T-helper 22 cell (primary cell): ENCODE measurements around the gene AASDHPPT.

Experiments
- DNase-seq: peaks from one replicate; pipeline ENCODE4 v3.0.0-alpha.2; 2020; ENCODE audit warnings: low read depth

The AASDHPPT gene

DNA sequence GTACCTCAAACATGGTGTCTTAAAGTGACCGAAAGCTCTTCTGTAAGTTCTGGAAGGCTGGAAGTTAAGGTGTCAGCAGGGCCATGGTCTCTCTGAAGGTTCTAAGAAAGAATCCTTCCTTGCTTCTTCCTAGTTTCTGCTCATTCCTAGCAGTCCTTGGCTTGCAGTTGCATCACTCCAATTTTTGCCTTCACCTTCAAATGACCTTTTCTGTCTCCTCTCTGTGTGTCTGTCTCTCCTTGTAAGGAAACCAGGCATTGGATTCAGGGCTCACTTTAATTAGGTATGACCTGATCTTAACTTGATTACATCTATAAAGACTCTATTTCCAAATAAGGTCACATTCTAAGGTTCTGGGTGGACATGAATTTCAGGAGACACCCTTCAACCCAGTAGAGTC is 8.7 kb downstream of the AASDHPPT start:
- no peak for DNase-seq

DNA sequence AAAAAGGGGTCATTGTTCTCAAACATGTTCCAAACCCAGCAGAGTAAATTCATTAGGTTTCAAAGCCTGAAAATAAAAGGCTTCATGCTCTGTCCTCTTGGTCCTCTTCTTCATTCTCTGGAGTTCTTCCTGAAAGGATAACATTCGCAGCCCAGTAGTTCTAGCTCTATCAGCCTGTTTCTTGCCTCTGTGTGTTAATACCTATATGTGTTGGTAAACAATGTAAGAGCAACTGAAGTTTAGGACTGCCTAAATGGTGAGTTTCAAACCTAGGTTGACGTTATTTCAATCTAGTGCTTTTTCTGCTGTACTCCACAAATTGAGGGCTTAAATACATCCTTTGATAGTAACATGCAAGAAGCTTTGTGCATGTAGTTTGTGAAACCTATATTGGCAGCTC is 9.4 kb downstream of the AASDHPPT start:
- DNase-seq: no peak

DNA sequence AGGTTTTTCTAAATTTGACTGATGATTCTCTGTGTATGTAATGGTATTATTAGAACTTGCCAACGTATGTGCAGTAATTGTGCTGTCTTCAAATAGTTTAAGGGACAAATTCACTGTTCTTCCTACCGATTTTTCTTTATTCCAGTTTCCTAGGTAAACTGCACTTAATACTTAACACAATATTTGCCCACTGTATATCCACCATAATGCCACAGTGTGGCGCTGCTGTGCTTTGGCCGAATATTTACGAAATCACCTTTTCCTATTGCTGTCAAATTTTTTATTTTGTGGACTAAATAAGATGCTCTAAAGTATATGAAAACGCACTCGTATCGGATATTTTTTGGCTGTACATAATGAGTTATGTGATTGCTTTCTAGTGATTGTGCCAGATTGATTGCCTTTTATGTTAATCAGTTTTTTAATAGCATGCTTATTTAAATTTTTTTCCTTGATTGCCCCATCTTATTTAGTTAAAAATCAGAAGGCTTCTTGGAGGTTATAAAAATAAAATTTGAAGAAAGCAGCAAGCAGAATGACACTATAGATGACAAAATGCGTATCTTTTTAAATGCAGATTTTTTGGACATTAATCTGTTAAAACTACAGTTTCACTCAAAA is 10.5 kb downstream of the AASDHPPT start:
- DNase-seq: no peak

DNA sequence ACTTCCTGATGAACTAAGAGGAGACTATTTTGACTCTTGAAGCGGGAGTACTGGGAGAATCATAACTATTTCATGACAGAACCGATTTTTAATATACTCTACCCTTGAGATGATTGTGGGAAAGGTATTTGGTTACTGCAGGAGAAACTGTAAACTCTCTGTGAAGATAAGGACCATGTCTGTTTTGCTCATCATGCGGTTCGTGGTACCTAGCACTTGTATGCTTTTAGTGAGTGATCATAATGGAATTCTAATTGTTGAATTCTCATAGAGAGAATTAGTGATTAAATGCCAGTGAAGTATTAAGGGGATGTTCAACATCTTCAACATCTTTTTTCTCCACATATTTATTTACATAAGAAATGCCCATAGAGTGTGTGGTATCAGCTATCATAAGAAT is 11.4 kb downstream of the AASDHPPT start:
- DNase-seq: no peak

DNA sequence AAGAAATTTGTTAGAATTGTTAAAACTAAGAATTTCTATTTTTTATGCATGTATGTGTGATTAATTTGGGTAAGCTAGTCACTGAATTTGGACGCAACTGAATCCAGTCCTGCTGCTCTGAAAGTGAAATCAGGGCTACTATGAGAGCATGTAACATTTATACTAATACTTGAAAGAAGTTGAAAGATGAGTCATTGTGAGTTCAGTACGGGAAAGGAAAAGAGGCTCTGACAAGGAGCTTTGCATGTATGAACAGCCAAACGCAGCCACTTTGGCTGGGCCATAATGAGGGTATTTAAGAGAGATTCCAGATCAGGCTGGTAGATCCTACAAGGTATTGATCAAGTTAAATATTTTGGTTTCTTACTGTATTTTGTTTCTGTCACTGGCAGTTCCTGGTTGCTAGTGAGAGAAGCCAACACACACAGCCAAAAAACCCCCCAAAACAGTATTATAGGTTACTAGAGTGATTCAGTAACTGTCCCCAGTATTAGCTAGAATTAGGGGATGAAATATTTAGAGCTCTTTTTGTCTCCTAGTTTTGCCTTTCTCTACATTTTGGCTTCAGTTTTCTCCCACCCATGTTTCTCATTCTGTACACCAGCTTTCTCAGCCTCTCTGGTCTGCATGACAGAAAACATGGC is 14.1 kb downstream of the AASDHPPT start:
- DNase-seq: no peak

DNA sequence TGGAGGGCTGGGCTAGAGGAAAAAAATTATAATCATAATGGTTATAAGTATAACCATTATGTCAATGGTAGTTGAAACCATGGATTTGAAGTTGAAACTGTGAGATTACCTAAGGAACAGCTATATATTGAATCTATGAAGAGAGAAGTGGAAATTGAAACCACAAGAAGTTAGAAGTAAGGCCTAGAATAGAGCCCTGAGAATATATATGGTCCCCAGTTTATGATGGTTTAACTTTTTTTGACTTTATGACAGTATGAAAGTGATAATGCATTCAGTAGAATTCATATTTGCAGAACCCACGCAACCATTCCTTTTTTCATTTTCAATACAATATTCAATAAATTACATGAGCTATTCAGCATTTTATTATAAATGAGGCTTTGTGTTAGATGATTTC is 15.0 kb downstream of the AASDHPPT start:
- DNase-seq: no peak

DNA sequence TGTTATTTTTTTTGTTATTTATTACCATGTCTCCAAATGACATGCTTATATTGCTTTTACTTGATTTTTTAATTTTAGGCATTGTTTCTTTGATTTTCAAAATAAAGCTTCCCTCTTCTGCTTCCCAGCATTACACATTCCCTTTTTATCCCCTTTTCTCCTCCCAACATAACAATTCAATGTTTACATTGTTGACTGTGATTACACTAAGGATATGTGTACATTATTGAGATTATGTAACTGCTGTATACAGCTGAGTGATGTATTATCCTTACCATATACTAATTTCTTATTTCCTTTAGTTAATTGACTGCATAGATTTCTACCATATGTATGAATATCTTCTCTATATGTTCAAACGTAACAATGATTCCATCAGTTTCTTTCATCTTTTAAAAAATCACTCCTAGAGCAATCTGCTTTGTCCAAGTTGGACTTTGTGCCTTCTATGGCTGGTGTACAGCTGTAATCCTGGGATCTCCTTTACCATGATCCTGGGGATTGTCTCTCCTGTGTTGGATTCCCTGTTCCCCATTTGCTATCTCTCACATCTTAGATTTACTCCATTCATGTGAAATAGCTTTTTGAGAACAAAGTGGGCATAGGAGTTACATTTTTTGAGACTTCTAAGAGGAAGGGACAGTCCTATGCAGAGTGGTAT is 21.6 kb downstream of the AASDHPPT start:
- DNase-seq: no peak

DNA sequence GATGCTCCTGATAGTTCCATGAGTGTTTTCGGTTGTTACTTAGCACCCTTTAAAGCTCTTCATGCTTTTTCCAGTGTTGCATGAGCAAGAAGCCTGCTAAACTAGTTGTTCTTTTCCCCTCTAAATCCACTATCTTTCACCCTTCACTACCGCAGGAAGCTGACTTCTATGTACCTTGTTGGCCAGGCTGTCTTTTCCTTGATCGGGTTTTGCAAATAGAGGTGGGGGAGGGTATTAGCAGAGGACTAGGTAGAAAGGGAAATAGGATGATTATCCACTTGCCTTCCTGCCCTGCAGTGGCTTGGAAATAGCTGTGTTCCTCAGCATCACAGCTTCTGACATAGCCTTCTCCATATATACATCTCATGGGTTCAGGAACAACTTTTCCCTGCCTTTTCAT is 23.9 kb downstream of the AASDHPPT start:
- DNase-seq: no peak

DNA sequence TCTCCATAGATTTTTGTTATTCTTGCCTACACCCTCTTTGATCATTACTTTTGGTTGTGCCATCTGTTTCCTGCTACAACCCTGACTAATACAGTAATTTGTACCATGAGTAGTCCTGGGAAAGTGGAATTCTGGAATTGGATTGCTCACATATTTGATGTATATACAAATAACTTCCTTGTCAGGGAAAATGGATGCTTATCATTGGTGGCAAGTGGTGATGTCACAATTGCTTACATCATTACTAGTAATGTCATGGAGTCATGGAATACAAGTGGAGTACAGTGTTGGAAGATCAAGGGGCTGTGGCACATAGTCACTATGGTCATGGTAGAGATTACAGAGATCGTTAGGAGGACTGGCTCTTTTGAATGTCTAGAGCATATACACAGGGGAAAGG is 24.4 kb downstream of the AASDHPPT start:
- no peak for DNase-seq

DNA sequence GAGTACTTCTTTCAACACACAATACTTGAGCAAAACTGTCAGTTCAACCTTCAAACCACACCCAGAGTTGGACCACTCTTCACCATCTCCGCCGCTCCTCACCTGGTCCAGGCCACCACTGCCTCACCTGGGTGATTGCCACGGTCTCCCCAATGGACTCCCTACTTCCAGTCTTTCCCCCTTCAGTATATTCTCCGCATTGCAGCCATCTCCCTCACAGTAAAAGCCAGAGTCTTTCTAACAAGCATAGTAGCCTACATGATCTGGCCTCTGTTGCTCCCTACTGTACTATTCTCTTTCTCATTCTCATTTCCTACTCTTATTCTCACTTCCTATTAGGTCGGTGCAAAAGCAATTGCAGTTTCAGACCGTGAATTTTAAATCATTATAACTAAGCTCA is 28.5 kb downstream of the AASDHPPT start:
- no peak for DNase-seq

DNA sequence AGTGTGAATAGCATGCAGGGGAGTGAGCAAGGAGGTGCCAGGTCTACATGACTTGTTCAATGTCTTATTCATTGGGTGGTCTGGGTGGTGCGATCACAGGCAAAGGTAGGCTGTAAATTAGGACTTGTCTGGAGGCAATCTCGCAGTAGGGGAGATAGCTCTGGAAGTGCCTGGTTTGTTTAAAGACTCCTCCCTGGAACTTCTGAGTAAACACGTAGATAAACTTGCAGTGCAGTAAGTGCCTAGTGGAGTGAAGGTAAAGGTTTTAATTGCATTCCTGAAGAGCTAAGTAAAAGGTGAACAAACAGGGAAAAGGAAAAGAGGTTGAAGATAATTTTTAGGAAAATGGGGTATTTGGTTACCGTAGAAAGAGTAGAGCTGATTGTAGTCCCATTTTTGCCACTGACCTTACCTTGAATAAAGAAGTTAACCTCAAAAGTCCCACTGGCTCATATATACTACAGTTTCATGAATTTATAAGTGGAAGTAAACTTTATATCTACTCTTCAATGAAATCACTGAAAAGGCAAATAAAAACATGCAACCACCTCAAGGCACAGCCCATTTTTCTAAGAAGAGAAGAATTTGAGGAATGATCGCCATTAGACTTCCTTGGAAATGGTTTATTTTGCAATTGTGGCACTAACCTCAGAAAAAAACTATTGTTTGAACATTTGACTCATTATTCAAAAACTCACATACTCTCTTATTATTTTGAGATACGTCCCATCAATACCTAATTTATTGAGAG is 44.3 kb downstream of the AASDHPPT start:
- DNase-seq: no peak

DNA sequence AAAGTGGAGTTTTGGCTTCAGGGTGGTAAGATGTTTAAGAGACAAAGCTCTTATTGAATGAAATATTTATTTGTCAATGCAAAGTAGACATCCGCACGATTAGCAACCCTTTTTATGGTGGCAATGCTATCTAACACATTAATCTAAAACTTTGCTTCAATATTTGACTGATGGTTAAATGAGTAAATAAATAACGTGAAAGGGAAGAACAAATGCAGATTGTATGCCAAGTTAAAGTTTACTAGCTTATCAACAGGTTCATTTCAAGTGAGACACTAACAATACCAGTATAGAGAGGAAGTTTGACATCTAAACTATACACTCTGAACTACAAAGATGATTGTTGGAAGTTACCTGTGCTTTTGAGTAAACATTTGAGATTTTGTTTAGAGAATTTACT is 50.1 kb downstream of the AASDHPPT start:
- DNase-seq: no peak

DNA sequence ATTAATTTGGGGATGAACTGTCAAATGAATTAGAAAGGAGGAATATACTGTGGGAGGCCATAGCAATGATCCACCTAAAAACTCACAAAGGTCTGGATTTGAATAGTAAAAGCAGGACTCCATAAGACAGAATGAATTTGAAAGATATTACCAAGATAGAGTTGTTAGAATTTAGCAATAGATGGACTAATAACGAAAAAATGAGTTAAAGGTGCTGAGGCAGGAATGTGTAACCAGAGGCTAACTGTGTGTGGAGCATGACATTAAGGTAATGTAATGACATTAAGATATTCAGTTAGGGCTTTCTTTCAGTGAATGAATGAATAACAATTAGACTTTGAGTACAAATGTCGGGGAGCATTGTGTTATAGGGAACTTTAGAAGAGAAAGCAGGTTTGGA is 51.3 kb downstream of the AASDHPPT start:
- no peak for DNase-seq

DNA sequence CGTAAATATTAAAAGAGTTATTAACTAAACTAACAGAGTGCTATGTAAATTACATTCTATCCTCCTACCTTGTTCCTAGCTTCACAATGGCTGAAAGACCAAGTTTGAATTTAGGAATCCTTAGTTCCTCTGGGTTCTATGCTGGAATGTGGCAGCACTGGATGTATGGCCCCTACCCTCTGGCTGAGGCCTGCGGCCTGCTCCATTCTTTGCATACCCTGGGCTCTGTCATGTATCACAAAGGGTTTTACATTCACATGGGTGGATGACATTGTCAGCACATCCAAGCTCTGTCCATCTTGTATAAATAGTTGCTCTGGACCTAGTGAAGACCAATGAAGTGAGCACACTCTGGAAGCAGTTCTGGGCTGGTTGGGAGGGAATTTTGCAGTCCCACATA is 54.5 kb downstream of the AASDHPPT start:
- DNase-seq: no peak

DNA sequence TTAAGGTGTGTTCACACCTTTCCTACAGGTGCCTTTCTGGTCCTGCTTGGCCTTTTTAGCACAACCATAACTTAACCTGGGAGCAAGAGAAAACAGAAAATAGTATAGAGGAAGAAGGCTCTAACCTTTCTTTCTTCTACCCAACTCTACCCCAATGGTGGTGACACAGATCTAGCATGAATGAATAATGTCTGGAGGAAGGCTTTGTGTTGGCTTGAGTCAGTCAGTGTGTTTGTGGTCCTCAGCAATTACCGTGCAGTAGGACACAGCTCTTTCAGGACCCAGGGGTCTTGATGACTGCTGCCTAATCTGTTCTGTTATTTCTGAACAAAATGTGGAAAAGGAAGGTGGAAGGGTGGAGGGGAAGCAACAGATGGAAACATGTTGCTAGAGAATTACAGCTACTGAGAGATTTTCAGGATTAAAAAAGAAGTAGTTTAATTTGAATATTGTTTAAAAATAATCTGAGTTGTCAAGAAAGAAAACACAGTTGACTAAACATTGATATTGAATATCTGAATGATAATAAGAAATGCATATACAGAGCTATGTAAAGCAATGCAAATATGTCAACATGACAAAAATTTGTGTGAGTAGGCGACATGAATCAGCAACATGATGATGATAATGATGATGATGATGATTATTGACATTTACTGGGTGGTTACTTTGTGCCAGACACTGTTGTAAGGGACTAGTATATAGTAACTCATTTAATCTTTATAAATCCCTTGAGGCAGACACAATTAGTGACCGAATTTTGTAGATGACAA is 55.3 kb downstream of the AASDHPPT start:
- DNase-seq: no peak

DNA sequence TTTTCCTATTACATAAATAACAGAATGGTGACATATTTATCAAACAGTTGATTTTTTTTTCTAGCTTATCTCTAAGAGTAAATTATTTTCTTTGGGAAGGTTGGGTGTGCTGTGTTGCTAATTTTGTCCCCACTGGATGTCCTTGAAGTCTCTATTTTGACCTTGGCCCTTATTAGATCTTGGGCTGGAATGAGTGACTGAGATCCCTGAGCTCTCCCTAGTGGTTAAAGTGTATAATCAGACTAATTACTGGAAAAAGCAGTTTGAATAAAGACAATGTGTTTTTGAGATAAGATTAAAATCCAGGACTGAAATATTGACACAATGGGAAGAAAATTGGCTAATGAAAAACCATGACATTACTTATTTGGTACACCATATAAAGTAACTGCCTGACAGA is 56.1 kb downstream of the AASDHPPT start:
- no peak for DNase-seq

DNA sequence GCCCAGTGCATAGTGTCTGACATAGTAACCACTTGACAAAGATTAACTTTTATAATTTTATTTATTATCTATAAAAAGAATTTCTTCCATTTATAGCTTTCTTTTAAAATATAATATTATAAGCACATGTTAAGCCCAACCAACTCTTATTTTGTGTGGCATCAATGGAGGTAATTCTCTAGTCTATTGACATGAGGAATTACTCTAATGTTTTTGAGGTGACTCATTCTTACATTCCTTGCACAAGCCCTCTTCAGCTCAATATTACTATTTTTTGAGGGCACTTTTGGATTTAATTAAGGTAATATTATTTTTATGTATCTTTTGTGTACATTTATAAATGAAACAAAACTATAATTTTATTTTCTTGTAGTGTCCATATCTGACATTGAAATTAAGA is 59.6 kb downstream of the AASDHPPT start:
- DNase-seq: no peak

DNA sequence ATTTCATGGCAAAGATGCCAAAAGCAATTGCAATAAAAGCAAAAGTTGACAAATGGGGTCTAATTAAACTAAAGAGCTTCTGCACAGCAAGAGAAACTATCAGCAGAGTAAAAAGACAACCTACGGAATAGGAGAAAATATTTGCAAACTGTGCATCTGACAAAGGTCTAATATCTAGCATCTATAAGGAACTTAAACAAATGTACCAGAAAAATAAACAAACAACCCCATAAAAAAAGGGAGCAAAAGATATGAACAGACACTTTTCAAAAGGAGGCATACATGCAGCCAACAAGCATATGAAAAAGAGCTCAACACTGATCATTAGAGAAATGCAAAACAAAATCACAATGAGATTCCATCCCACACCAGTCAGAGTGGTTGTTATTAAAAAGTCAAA is 60.3 kb downstream of the AASDHPPT start:
- DNase-seq: no peak
